Adipocyte (in vitro differentiated cells): ENCODE results near the gene SLC25A47.
"Not testable (repeated sequence)": the region's sequence is repeated elsewhere in the genome, so short reads cannot be mapped to it uniquely, and the experiment has no call there.

Experiments
- DNase-seq: peaks from one replicate; pipeline ENCODE4 v3.0.0-alpha.2; 2015; ENCODE audit warnings: low read depth
- H3K27me3 ChIP-seq: replicated peaks from 2 replicates; pipeline ENCODE4 v1.7.0; 2013; ENCODE audit warnings: mild to moderate bottlenecking, low read length, moderate library complexity; ENCODE audit not compliant: control insufficient read depth, insufficient read depth
- H3K36me3 ChIP-seq: 2 replicates; pipeline ENCODE4 v1.7.0; 2013; ENCODE audit warnings: low read length, mild to moderate bottlenecking, moderate library complexity; ENCODE audit not compliant: control insufficient read depth, insufficient read depth, severe bottlenecking
- H3K4me1 ChIP-seq: 2 replicates; pipeline ENCODE4 v1.7.0; 2013; ENCODE audit warnings: mild to moderate bottlenecking, low read length, moderate library complexity; ENCODE audit not compliant: control insufficient read depth, insufficient read depth
- H3K4me3 ChIP-seq: 2 replicates; pipeline ENCODE4 v1.7.0; 2013; ENCODE audit warnings: mild to moderate bottlenecking, low read length, moderate library complexity
- H3K9ac ChIP-seq: 2 replicates; pipeline ENCODE4 v1.7.0; 2013; ENCODE audit warnings: mild to moderate bottlenecking, low read length, moderate library complexity
- H3K9me3 ChIP-seq: 2 replicates; pipeline ENCODE4 v1.7.0; 2013; ENCODE audit warnings: mild to moderate bottlenecking, low read length, moderate library complexity; ENCODE audit not compliant: control insufficient read depth

SLC25A47 gene

DNA sequence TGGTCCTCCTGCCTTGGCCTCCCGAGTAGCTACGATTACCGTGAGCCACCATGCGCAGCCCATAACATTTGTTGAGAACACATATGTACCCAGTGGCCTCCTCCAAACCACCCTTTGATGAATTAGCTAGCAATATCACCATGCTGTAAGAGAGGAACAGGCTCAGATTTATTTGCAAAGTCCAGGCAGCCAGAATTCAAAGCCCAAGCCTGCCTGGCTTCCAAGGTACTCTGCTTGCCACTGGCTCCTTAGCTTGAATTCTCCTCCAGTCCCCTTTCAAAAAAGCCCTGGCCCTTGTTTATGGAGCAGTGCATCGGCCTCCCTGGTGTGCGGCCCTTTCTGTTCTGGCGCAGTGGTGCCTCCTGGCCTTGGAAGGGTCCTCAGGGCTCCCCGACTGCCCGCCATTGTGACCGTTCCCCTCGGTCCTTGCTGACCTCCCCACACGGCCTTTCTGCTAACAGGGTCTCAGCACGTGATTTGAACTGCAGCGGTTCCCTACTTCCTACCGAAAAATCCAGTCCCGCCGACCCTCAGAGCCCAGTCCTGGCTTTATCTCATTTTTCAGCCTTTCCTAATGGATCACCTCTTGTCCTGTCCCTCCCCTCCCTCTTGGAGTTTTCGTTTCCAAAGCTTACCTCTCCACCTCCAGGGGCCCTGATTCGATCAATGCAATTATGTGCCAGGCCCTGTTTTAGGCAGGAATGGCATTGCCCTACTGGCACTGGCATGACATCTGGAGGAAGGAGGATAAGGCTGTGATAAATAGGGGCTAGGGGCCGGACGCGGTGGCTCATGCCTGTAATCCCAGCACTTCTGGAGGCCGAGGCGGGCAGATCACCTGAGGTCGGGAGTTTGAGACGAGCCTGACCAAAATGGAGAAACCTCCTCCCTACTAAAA is 38.9 kb upstream of the SLC25A47 start:
- Histone ChIP-seq H3K27me3 (no peaks in the 10 kb centered on the region), H3K4me1 (peaks cover 51% of the 10 kb centered on the region), H3K4me3 (peak overlapping the region; percentile 78), H3K9me3 (no peaks in the 10 kb centered on the region), H3K9ac (peak overlapping the region; percentile 85), H3K36me3 (no peaks in the 10 kb centered on the region)
- DNase-seq: no peak

DNA sequence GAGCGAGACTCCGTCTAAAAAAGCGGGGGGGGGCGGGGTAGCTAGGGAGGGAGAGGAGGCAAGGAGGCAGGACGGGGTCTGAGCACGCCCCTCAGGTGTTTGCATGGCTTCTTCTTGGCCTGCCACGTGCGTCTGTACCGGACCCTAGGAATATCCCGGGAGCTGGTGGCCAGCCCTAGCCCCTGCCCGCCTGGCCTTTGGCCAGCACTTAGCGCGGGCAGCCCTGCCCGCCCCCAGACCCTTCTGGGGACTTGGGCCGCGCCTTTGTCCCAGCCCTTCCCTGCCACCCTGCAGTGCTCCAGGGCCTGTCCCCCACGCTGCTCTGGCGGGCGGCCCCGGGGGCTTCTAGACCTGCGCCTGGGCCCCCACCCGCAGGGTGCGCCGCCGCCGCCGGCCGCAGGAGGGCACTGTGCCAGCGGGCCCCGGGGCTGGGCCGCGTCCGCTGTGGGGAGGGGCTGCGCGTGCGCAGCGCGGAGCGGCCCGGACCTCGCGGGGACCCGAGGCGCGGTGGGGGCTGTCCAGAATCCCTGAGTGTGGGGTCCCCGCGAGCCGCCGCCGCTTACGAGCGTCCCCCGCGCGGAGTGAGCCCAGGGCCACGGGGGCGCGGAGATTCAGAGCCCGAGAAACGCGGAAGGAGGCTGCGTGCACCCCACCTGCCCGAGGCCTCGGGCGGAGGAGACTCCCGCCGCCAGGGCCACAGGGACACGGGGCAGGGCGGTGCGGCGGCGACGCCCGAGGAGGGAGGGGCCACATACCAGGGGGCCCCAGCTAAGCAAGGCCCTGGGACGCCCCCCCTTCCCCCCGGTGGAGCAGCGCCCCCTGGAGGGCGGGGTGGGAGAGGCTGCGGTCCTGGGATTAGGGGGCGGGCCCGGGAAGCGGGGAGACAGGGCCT is 37.9 kb upstream of the SLC25A47 start:
- DNase-seq: peak; percentile 82
- H3K27me3 ChIP-seq: no peaks in the 10 kb centered on the region
- peak overlapping the region; percentile 85 for H3K9ac ChIP-seq
- H3K9me3 ChIP-seq: no peaks in the 10 kb centered on the region
- H3K36me3 ChIP-seq: no peaks in the 10 kb centered on the region
- peaks cover 51% of the 10 kb centered on the region for H3K4me1 ChIP-seq
- peak overlapping the region; percentile 78 for H3K4me3 ChIP-seq

DNA sequence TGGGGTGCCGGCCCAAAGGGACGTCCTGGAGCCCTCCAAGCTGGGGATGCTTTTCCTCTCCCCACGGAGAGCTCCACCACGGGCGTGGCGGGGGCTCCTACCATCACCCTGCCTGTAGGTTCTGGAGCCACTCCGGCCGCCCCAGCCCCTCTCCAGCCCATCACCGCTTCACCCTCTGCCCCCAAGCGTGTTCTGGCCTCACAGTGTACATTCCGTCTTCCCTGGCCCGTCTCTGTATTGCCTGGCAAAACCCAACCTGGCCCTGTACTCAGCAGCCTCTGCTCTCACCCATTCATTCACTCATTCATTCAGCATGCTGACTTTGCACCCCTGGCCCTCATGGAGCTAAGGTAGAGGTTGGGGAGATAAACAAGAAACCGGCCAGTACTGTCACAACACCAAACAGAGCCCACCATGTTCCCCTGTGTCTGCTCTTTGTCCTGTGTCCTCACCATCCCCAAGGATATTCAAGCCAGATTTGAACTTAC is 37.2 kb upstream of the SLC25A47 start:
- H3K9ac ChIP-seq: peak overlapping the region; percentile 85
- peaks cover 48% of the 10 kb centered on the region for H3K4me1 ChIP-seq
- no peaks in the 10 kb centered on the region for H3K27me3 ChIP-seq
- no peak for DNase-seq
- H3K4me3 ChIP-seq: peak overlapping the region; percentile 78
- no peaks in the 10 kb centered on the region for H3K9me3 ChIP-seq
- H3K36me3 ChIP-seq: no peaks in the 10 kb centered on the region

DNA sequence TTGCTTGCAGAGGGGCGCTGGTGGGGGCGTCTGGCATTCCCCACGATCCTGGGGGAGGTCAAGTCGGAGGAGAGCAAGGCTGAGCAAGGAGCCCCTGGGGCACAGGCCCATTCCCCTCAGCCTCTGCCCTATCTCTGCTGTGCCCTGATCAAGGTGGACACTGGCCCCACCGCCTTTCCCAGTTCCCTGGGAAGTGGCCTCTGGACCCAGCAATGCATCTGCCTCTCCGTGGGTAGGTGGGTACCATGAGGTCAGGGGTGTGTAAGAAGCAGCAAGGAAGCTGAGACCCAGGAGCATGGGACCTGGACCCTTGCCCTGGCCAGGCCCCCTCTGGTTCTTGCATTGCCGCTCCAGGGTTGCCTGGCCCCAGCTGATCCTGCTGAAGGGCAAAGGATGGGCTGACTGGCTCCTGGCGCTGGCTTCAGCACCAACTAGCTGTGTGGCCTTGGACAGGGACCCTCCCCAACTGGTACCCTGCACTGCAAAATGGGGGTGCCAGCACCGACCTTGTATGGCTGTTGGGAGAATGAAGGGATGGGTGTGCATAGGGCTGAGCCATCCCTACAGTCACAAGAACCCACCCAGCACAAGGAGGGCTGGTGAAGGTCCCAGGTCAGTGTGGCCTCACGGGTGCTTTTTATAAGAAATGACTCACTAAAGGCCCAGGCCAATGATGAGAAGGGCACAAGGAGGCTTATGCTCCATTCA is 36.5 kb upstream of the SLC25A47 start:
- no peak overlapping the region for H3K9ac ChIP-seq
- no peaks in the 10 kb centered on the region for H3K9me3 ChIP-seq
- H3K36me3 ChIP-seq: no peaks in the 10 kb centered on the region
- DNase-seq: no peak
- H3K27me3 ChIP-seq: no peaks in the 10 kb centered on the region
- no peak overlapping the region for H3K4me3 ChIP-seq
- H3K4me1 ChIP-seq: peaks cover 41% of the 10 kb centered on the region

DNA sequence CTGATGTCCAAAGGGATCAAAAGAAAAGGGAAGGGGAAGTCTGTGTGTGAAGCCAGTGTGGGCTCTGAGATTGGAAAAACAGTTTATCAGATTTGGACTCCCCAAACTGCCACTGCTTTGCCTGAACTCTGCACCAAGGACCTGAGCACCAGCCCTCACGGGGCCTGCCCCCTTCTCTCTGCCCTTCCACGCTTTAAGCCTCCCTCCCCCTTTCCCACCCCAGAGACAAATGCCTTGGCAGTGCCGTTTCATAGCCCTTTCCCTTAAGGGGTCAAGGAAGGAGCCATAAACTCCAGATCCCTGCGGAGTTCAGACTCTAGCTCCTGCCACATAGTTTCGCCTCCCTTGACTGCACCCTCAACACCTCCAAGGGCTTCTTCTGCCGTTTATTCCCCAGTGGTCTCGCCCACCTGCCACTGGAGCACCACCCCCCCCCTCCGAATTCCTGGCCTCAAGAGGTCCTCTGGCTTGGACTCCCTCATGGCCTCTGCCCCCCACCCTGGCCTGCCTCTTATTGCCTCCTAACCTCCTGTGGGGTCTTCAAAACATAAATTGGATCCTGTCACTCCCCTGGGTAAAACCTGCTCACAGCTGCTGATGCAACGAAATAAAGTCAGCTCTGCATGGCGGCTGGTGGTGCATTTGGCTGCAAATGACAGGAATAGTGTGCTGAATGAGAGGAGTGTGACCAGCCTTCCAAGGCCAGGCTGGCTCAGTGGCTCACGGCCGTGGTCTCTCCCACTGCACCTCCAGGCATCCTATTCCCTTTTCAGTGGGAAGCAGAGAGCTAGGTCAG is 35.7 kb upstream of the SLC25A47 start:
- DNase-seq: no peak
- peaks cover 33% of the 10 kb centered on the region for H3K4me1 ChIP-seq
- H3K36me3 ChIP-seq: no peaks in the 10 kb centered on the region
- H3K27me3 ChIP-seq: no peaks in the 10 kb centered on the region
- H3K9ac ChIP-seq: no peak overlapping the region
- H3K9me3 ChIP-seq: no peaks in the 10 kb centered on the region
- H3K4me3 ChIP-seq: no peak overlapping the region

DNA sequence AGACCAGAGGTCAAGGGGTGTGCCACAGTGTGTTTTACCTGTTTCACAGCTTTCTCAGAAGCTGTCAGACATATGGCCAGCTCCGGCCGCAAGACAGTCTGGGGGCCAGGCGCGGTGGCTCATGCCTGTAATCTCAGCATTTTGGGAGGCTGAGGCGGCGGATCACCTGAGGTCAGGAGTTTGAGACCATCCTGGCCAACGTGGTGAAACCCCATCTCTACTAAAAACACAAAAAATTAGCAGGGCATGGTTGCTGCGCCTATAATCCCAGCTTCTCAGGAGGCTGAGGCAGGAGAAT is 35.2 kb upstream of the SLC25A47 start:
- not testable (repeated sequence) for H3K9ac ChIP-seq, H3K36me3 ChIP-seq, H3K4me3 ChIP-seq, H3K9me3 ChIP-seq, DNase-seq, H3K27me3 ChIP-seq
- peaks cover 29% of the 10 kb centered on the region for H3K4me1 ChIP-seq

DNA sequence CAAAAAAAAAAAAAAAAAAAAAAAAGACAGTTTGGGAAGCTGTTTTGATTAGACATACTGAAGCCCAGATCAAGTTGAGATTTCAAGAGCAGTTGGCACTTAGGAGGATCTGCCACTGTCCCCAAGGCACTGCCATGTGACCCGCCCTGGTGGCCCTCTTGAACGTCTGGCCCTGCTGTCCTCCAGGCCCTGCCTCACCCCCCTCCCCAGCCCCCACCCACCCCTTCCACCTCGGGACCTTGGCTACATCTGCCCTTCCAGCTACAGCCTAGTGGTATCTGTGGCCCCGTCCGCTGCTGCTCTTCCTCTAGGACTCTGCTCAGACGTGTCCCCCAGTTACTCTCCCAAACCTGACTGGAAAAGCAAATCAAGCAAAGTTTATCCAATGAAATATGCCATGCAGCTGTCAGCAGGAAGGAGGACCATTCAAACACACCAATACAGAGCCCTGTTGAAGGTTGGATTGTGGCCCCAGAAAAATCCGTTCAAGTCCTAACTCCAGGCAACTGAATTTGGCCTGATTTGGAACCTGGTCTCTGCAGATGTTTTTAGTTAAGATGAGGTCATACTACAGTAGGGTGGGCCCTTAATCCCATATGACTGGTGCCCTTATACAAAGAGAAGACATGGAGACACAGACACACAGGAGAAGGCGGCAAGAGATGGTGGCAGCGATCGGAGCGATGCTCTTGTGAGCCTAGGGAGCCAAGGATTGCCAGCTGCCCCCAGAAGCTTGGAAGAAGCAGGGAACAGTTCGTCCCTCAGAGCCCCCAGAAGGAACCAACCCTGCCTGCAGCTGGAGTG is 34.6 kb upstream of the SLC25A47 start:
- no peak overlapping the region for H3K9ac ChIP-seq
- no peak for DNase-seq
- H3K4me1 ChIP-seq: peaks cover 28% of the 10 kb centered on the region
- H3K27me3 ChIP-seq: no peaks in the 10 kb centered on the region
- H3K4me3 ChIP-seq: no peak overlapping the region
- H3K9me3 ChIP-seq: no peaks in the 10 kb centered on the region
- H3K36me3 ChIP-seq: no peaks in the 10 kb centered on the region

DNA sequence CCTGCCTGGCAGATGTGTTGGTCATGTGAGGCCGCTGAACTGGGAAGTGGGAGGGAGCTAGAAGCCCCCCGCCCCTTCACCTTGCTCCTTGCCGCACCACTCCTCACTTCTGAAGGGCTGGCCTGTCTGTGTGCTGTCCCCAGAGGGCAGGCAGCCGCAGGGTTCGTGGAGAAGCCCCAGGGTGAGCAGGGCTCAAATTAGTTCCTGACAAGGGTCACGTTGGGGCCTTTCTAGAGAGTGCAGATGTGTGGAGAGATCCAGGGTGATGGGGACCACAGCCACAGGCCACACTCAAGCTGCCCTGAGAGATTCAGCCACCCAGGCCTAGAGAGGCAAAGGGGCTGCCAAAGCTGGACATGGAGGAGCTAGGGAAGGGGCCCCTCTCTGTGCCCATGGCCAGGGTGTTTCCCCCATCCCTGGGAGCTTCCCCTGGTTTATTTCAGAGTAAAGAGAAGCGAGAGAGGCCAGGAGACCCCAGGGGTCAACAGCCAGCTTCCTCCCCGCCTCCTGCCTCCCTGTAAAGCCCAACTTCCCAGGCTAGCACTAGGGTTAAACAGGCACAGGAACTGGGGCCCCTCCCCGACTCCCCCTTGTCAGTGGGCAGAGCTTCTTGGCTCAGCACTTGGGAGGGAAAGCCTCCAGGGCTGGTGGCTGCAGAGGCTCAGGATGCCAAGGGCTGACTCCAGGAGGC is 33.1 kb upstream of the SLC25A47 start:
- Histone ChIP-seq H3K27me3 (no peaks in the 10 kb centered on the region), H3K9me3 (no peaks in the 10 kb centered on the region), H3K4me1 (peaks cover 38% of the 10 kb centered on the region), H3K36me3 (no peaks in the 10 kb centered on the region), H3K9ac (no peak overlapping the region), H3K4me3 (no peak overlapping the region)
- DNase-seq: no peak

DNA sequence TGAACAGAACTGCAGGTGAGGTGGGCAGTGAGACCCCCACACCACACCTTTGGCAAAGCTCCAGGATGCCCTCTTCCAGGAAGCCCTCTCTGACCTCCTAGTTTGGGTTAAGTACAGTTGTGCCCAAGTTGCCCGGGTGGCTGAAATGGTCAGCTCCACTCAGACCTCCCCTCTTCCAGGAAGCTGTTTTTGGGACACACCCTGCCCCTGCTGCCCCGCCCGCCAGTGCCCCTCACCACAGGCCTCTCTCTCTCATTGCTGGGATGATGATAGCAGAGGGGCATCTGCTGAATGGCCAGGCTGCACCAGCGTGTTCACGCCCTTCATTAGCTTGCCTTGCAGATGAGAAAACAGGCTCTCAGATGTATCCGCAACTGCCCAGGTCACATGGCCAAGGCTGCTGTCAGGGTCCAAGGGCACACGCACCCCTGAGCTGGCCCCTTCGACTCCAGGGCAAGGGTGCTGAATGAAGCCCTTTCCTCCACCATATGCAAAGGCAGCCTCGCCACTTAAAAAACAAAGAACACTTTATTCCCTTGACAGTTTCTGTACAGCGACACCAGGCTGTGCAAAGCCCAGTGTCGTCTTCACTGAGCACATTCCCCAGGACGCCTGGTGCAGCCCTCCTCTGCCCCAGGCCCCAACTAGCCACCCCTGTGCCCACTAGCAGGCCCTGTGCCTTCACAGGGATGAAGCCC is 32.4 kb upstream of the SLC25A47 start:
- H3K9me3 ChIP-seq: no peaks in the 10 kb centered on the region
- DNase-seq: no peak
- H3K27me3 ChIP-seq: no peaks in the 10 kb centered on the region
- H3K4me1 ChIP-seq: peaks cover 40% of the 10 kb centered on the region
- no peak overlapping the region for H3K4me3 ChIP-seq
- H3K9ac ChIP-seq: no peak overlapping the region
- no peaks in the 10 kb centered on the region for H3K36me3 ChIP-seq
